Fibroblast of pulmonary artery (primary cell): ENCODE measurements around the gene DLGAP3.

Source experiments
- DNase-seq: peaks from one replicate; pipeline ENCODE4 v3.0.0-alpha.2; 2010; ENCODE audit warnings: low read depth
- H3K4me3 ChIP-seq: replicated peaks from 2 replicates; pipeline ENCODE4 v1.5.1; 2011; ENCODE audit warnings: low read depth, mild to moderate bottlenecking, control low read depth, low read length, moderate library complexity
- TF ChIP-seq, protein P1 (sequence below): IDR thresholded peaks from 2 replicates; pipeline ENCODE4 v1.5.1; 2011; ENCODE audit warnings: mild to moderate bottlenecking, control low read depth, low read length, inconsistent platforms; ENCODE audit errors: missing control alignments

The DLGAP3 gene

DNA sequence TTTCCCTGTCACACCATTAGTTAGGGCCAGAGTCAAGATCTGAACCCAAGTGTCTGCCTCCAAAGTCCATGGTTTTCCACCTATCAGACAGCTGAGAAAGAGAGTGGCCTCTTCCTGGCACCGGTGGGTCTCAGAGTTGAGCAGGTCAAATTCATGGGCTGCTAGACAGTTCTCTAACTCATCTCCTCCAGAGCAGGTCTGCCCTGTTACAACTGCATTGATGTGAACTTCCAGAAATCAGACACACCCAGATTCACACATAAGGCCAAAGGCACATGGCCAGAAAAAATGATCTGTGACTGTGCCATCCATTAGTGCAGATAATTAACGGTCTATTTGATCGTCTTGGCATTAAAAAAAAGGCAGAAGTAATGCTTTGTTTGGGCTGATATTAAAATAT lies 87.4 kb downstream of the DLGAP3 start:
- DNase-seq = no peak
- no peak overlapping the region for H3K4me3 ChIP-seq
- TF ChIP-seq, protein P1, sequence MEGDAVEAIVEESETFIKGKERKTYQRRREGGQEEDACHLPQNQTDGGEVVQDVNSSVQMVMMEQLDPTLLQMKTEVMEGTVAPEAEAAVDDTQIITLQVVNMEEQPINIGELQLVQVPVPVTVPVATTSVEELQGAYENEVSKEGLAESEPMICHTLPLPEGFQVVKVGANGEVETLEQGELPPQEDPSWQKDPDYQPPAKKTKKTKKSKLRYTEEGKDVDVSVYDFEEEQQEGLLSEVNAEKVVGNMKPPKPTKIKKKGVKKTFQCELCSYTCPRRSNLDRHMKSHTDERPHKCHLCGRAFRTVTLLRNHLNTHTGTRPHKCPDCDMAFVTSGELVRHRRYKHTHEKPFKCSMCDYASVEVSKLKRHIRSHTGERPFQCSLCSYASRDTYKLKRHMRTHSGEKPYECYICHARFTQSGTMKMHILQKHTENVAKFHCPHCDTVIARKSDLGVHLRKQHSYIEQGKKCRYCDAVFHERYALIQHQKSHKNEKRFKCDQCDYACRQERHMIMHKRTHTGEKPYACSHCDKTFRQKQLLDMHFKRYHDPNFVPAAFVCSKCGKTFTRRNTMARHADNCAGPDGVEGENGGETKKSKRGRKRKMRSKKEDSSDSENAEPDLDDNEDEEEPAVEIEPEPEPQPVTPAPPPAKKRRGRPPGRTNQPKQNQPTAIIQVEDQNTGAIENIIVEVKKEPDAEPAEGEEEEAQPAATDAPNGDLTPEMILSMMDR = no peak

DNA sequence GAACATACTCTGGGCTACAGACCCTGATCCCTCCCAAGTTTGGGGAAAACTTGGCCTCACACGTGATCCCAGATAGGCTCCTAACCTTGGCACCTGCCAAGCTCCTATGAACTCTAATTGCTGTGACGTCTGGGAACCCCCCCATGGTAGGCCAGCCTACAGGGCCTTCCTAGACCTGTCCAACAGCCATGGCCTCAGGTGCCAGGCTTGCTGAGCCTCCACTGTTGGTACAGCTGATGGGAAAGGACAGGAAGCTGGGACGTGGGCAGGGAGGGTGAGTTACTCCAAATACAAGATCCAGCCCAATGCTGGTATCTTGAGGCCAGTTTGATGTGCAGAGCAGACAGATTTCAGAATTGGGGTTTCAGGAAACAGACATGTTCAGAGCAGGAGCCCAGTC lies 89.0 kb downstream of the DLGAP3 start:
- no peak overlapping the region for H3K4me3 ChIP-seq
- DNase-seq = no peak
- TF ChIP-seq, protein P1 = no peak

DNA sequence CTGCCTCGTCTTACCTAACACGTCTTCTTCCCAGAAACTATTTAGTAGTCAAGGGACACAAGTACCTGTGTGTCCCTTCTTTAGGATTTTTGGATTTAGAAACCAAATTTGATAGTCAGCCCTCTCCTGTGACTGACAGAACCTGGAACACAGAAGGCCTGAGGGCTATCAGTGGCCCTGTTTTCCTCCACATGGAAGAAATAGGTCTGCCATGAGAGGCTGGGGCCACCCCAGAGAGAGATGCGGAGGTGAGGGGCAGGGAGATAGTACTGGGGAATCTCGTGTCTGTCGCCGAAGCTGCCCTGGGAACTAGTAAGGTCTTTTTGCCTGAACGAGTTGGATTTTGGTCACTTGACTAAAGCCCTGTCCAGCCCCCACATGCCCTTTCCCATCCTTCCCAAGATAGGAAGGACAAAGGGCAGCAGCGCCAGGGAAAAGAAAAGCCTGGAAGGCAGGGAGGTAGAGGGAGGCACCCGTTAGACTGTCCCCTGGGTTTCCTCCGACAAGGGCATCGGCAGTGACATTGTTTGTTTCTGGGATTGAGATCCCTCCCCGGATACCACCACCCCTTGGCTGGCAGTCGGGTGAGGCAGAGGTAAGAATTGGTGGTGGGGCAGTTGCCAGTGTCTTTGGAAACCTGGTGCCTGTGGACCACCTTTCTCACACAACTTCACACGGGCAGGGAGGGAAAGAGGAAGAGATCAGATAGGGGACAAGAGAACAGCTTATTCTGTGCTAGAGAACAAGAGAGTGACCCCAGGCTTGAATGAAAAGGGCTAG lies 89.7 kb downstream of the DLGAP3 start:
- TF ChIP-seq, protein P1 = no peak
- no peak for DNase-seq
- H3K4me3 ChIP-seq = no peak overlapping the region

DNA sequence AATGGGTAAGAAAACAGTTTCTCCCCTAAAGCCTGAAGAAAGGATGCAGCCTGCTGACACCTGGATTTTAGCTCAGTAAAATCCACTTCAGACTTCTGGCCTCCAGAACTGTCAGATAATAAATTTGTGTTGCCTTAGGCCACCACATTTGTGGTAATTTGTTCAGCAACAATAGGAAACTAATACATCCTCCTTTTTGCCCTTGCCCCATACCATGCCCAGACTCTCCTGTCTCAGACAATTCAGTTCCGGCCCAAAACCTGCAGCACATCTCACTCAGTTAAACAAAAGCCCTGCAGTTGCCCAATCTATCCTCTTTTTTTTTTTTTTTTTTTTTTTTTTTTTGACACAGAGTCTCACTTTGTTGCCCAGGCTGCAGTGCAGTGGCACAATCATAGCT lies 95.7 kb downstream of the DLGAP3 start:
- DNase-seq = no peak
- TF ChIP-seq, protein P1 = no peak
- no peak overlapping the region for H3K4me3 ChIP-seq

DNA sequence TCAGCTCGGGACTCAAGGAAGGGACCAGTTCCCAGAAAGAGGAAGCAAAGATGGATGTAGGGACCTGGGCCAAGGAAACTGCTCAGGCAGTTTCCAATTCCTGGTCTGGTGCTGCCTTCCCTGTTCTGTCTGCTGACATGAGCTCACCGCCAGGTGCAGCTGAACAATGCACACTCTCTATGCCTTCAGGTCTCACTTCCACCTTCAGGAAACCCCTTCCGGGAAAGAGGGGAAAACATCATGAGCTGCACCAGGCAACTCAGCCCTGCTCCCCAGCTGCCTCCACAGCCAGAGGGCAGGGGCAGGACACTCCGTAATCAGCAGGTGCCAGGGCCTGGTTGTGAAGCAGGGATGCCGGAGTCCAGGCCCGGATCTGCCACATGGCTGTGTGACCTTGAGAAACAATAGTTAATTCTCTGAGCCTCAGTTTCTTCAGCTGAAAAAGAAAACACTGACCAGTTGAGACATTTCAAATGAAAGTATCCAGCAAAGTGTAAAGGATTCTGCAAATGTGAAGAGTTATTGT lies 97.7 kb downstream of the DLGAP3 start:
- no peak for DNase-seq
- H3K4me3 ChIP-seq = no peak overlapping the region
- TF ChIP-seq, protein P1 = no peak

DNA sequence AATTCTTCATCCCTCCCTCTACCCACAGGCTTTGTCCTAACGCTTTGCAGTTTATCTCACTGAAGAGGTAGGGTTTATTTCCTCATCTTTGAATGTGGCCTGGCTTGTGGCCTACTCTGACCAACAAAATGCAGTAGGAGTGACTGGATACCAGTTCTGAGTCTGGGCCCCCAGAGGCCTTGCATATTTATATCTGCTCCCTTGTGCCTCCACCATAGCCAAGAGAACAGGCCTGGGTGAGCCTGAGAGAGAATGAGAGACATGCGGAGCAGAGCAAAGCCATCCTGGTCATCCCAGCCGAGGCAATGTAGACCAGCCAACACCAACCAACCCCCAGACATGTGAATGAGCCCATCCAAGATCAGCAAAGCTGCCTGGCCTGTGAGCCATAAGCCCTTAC lies 100.2 kb downstream of the DLGAP3 start:
- no peak overlapping the region for H3K4me3 ChIP-seq
- TF ChIP-seq, protein P1 = no peak
- DNase-seq = peak; percentile 38

DNA sequence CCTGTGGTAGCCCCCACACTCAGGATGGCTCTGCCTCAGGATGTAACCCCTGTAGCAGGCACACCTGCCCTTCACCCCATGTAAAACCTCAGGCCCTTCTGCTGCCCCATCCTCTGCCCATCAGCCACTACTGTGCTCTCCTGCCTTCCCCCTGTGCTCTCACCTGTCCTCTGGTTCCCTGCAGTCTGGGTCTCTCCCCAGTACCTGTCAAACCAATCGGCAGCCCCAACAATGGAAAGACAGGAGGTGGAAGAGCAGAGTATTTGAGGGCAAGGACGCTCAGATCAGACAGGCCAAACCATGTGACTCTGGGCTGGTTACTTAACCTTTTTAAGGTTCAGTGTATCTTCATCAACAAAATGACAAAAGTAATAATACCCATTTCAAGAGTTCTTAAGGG lies 100.8 kb downstream of the DLGAP3 start:
- no peak for DNase-seq
- TF ChIP-seq, protein P1 = no peak
- H3K4me3 ChIP-seq = no peak overlapping the region
